ENCODE data around the gene SHROOM1. TPM values are rescaled to one million over a fixed set of nuclear protein-coding genes. Genes with fewer than 3 reads are reported as not detected.

Gene SHROOM1
- total RNA-seq, 1 experiment from 2014 or later = 23.3 TPM

DNA sequence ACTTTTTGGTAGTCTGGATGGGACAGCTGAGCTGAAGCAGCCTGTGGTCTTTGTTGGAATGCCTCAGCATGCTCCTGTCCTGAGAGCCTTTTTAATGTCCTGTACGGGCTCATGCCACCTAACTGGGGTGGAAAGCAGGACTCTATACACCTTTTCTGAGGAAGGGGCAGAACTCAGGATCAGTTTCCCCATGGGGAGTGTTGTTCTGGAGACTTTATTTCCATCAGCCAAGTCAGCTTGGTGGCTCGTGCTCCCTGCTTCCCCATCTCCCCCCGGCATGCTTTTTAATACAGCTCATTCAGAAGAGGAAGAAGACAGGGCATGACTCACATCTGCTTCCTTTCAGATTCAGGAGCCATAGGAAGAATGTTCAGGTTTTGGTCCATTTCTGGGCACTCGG, 48.3 kb downstream of the SHROOM1 start:
- POLR2A ChIA-PET (ENCODE audit: unreplicated experiment) = no interaction called here
- H3K9me2 ChIP-seq (ENCODE audit: insufficient read depth) = no peaks in the 10 kb centered on the region
- no peaks in the 10 kb centered on the region; the same call in 1 of the 2 replicates for H3K27me3 ChIP-seq (ENCODE audit: insufficient read depth, low read depth)
- H3K27ac ChIP-seq = no peak overlapping the region
- H4K20me1 ChIP-seq (ENCODE audit: insufficient read depth) = no peaks in the 10 kb centered on the region
- H3K79me2 ChIP-seq (ENCODE audit: low read depth) = no peaks in the 10 kb centered on the region
- 0 out of 2 replicates have a peak, but pooled peaks cover 5% of the 10 kb centered on the region for H3F3A ChIP-seq (ENCODE audit: insufficient read depth, low read depth)
- no peak overlapping the region for H3K4me3 ChIP-seq
- CTCF ChIA-PET = interaction anchor here (0.6 kb wide), 1 partner anchor 24 kb away, joined by 4 read pairs; no protein-coding TSS in a partner anchor
- no peak for TF ChIP-seq EZH2 (IDR thresholded peaks at IDR 0.05; ENCODE audit: low read depth)
- TF ChIP-seq, protein P1, sequence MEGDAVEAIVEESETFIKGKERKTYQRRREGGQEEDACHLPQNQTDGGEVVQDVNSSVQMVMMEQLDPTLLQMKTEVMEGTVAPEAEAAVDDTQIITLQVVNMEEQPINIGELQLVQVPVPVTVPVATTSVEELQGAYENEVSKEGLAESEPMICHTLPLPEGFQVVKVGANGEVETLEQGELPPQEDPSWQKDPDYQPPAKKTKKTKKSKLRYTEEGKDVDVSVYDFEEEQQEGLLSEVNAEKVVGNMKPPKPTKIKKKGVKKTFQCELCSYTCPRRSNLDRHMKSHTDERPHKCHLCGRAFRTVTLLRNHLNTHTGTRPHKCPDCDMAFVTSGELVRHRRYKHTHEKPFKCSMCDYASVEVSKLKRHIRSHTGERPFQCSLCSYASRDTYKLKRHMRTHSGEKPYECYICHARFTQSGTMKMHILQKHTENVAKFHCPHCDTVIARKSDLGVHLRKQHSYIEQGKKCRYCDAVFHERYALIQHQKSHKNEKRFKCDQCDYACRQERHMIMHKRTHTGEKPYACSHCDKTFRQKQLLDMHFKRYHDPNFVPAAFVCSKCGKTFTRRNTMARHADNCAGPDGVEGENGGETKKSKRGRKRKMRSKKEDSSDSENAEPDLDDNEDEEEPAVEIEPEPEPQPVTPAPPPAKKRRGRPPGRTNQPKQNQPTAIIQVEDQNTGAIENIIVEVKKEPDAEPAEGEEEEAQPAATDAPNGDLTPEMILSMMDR (conservative IDR thresholded peaks at IDR 0.05) = no peak
- no peaks in the 10 kb centered on the region for H3K36me3 ChIP-seq (ENCODE audit: low read depth)
- no TSS peak for BruUV-seq (replicated peaks)
- no peak overlapping the region for H2AFZ ChIP-seq
- no peaks in the 10 kb centered on the region for H3K9me3 ChIP-seq (ENCODE audit: insufficient read depth, low read depth)
- intact Hi-C loops (cut with micrococcal nuclease; ENCODE audit: unreplicated experiment) = no loop called here
- no peaks in the 10 kb centered on the region; the same call in 1 of the 2 replicates for H3K4me1 ChIP-seq (replicated peaks; ENCODE audit: insufficient read depth)
- peak overlapping the region; percentile 12; the same call in 1 of the 2 replicates for H3K4me2 ChIP-seq
- no peak for DNase-seq

DNA sequence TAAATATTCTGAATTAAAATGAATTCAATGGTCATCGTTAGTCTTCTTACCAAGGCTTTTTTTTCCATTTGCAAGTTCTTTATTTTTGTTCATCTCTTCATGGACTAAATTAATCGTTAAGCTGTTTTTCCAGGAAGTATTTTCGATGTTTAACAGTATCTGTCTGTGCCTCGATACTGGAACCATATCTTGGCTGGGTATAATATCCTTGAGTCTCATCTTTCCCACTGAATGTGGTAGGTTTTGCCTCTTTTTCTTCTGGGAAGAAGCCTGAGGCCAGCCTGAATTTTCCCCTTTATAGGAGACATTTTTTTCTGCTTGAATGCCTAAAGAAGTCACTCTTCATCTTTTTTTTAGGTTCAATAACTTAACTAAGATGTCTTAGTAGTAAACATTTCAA, 49.4 kb downstream of the SHROOM1 start:
- Histone ChIP-seq H3K4me3 (no peak overlapping the region), H3K36me3 (ENCODE audit: low read depth) (no peaks in the 10 kb centered on the region), H3K27me3 (ENCODE audit: insufficient read depth, low read depth) (no peaks in the 10 kb centered on the region; the same call in 1 of the 2 replicates), H3K27ac (no peak overlapping the region), H3K9me2 (ENCODE audit: insufficient read depth) (no peaks in the 10 kb centered on the region), H4K20me1 (ENCODE audit: insufficient read depth) (no peaks in the 10 kb centered on the region), H3K4me2 (no peak overlapping the region), H3F3A (ENCODE audit: insufficient read depth, low read depth) (0 out of 2 replicates have a peak, but pooled peaks cover 5% of the 10 kb centered on the region), H3K79me2 (ENCODE audit: low read depth) (no peaks in the 10 kb centered on the region), H3K9me3 (ENCODE audit: insufficient read depth, low read depth) (no peaks in the 10 kb centered on the region), H3K4me1 (replicated peaks; ENCODE audit: insufficient read depth) (peaks cover 3% of the 10 kb centered on the region), H2AFZ (no peak overlapping the region)
- BruUV-seq (replicated peaks) = no TSS peak
- DNase-seq = no peak
- intact Hi-C loops (cut with micrococcal nuclease; ENCODE audit: unreplicated experiment) = no loop called here
- TF ChIP-seq, protein P1 (conservative IDR thresholded peaks at IDR 0.05) = no peak
- TF ChIP-seq EZH2 (IDR thresholded peaks at IDR 0.05; ENCODE audit: low read depth) = no peak
- POLR2A ChIA-PET (ENCODE audit: unreplicated experiment) = interaction anchor here (0.9 kb wide), 1 partner anchor 32 kb away, joined by 11 read pairs; no protein-coding TSS in a partner anchor
- CTCF ChIA-PET = interaction anchor here (0.6 kb wide), 1 partner anchor 393 kb away, joined by 3 read pairs; no protein-coding TSS in a partner anchor

DNA sequence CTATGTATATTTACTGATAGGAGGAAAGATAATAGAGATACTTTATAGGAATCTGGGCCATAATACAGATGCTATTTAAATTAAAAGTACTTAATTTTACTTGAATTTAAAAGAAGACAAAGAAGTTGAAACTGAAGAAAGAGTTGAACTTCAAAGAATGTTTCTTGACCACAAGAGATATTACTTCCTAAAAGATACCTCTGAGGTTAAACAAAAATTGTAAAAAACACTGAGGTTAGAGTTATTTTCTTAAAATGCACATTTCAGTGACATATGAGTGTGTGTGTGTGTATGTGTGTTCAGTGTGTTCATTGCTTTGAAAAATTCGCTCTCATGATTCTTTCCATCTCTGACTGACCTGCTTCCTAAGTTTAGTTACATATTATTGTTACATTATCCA, 49.9 kb downstream of the SHROOM1 start:
- Histone ChIP-seq H3K9me3 (ENCODE audit: insufficient read depth, low read depth) (no peaks in the 10 kb centered on the region), H3K4me2 (no peak overlapping the region), H3K27me3 (ENCODE audit: insufficient read depth, low read depth) (no peaks in the 10 kb centered on the region; the same call in 1 of the 2 replicates), H3K79me2 (ENCODE audit: low read depth) (no peaks in the 10 kb centered on the region), H3K36me3 (ENCODE audit: low read depth) (no peaks in the 10 kb centered on the region), H3F3A (ENCODE audit: insufficient read depth, low read depth) (0 out of 2 replicates have a peak, but pooled peaks cover 5% of the 10 kb centered on the region), H4K20me1 (ENCODE audit: insufficient read depth) (no peaks in the 10 kb centered on the region), H3K4me1 (replicated peaks; ENCODE audit: insufficient read depth) (peaks cover 8% of the 10 kb centered on the region), H3K27ac (no peak overlapping the region), H3K9me2 (ENCODE audit: insufficient read depth) (no peaks in the 10 kb centered on the region), H3K4me3 (no peak overlapping the region), H2AFZ (no peak overlapping the region)
- intact Hi-C loops (cut with micrococcal nuclease; ENCODE audit: unreplicated experiment) = no loop called here
- ChIA-PET CTCF (no interaction called here), POLR2A (ENCODE audit: unreplicated experiment) (interaction anchor here (0.9 kb wide), 1 partner anchor 33 kb away, joined by 11 read pairs; no protein-coding TSS in a partner anchor)
- BruUV-seq (replicated peaks) = no TSS peak
- TF ChIP-seq, protein P1 (conservative IDR thresholded peaks at IDR 0.05) = no peak
- no peak for DNase-seq
